CMK (cell line): Measurements from ENCODE around the gene OSTC.

Experiments
- DNase-seq: peaks from one replicate; pipeline ENCODE4 v3.0.0-alpha.2; 2010; ENCODE audit warnings: low read depth

The OSTC gene

DNA sequence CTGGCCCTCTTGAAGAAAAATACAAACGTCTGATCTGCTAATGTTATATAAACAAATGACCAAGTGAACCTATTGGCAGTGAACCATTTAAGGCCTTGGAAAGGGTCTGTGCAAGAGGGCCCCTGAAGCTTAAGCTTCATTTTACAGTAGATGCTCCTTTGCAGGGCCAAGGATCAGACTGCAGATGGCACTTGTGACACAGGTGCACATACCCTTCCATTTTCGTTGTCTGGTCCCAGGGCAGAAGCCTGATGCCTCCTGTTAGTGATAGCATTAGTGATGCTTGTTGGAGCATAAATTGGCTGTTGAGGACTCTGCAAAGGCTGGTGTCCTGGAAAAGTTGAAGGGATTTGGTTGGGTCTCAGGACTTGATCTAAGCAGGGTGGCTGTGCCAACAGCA lies 65.9 kb downstream of the OSTC start:
- no peak for DNase-seq

DNA sequence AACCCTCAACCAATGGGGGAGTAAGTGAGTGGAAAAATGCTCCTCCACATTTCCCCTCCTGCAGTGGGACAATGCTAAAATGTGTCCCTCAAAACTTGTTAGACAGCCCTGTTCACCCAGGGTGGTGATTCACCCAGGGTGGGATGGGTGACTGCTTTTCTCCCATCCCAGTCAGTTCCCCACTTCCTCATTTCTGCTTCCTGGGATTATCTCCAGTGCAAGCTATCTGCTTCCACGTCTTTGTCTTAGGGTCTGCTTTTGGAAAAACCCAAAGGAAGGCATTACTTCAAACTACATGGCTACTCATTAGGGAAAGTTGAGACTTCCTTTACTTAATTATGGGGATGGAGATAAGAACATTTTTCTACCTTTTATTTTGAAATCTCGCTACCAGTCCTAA lies 67.0 kb downstream of the OSTC start:
- DNase-seq, result no peak
